HG02759 (cell line): ENCODE data around the gene DLK1.

Experiments used
- ATAC-seq: cut with Tn5 transposase; IDR thresholded peaks from one replicate; pipeline ENCODE4 v1.9.1; 2021; ENCODE audit warnings: mild to moderate bottlenecking, moderate library complexity; ENCODE audit not compliant: unreplicated experiment

Gene DLK1

GRCh38 chr14:100787659-100788058 lies 61.0 kb downstream of the DLK1 start:
- no peak for ATAC-seq
